Measurements from ENCODE around the gene ERC2.

Gene ERC2

DNA sequence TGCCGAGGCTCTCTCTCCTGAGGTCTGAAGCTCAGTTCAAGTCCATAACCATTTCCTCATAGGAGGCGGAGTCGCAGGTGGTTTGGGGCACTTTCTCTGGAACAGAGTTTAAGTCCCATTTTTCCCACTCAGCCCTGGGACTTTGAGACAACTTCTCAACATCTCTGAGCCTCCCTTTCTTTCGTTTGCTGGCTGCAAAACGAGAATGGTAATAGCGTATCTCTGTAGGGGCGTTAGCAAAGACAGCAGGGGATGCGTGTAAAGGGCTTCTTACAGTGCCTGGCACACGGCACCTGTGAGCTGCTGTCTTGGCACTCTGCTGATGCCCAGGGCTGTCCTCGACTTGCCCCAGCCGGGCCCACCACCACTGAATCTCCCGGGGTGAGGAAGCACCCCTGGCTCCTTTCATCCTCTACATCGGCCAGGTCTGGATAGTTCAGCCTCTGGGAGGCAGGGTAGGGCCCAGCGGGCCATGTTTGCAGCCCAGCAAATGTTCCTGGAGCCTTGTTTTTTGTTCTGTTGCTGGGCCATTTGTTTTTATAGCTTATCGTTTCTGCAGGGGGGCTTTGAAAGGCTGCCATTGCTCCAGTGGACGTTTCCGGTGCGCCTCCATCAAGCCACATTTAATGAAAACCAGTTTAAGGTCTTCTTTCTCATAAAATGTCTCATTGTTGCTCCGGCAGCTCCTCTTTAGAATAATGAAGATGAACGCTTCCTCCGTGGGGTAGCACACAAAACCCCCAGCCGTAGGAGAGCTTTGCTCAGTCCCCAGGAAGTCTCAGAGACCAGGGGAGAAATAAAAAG is 921.2 kb downstream of the ERC2 start:
- no peak overlapping the region for H3K4me3 ChIP-seq (ENCODE audit: control insufficient read depth, low read depth, low read length)
- no peak for DNase-seq (ENCODE audit: low read depth)
- TF ChIP-seq, protein P1, sequence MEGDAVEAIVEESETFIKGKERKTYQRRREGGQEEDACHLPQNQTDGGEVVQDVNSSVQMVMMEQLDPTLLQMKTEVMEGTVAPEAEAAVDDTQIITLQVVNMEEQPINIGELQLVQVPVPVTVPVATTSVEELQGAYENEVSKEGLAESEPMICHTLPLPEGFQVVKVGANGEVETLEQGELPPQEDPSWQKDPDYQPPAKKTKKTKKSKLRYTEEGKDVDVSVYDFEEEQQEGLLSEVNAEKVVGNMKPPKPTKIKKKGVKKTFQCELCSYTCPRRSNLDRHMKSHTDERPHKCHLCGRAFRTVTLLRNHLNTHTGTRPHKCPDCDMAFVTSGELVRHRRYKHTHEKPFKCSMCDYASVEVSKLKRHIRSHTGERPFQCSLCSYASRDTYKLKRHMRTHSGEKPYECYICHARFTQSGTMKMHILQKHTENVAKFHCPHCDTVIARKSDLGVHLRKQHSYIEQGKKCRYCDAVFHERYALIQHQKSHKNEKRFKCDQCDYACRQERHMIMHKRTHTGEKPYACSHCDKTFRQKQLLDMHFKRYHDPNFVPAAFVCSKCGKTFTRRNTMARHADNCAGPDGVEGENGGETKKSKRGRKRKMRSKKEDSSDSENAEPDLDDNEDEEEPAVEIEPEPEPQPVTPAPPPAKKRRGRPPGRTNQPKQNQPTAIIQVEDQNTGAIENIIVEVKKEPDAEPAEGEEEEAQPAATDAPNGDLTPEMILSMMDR (IDR thresholded peaks at IDR 0.05; ENCODE audit: control insufficient read depth, insufficient read depth, low read depth, low read length, missing control alignments), result no peak

DNA sequence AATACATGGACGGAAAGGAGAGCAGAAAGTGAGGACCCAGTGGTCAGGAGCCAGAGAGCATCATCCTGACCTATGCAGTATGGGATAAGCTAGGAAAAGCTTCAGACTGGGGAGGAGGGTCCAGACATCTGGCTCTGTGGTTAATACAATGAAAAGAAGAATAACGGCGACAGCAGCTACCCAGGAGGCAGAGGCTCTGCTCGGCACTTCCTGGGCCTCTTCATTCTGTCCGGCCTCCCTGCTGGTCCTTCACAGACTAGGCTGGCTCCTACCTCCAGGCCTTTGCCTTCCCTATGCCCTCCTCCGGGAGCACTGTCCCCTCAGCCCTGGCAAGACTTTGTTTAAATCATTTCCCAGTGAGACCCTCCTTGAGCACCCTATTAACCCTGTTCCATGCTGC is 922.3 kb downstream of the ERC2 start:
- no peak for DNase-seq (ENCODE audit: low read depth)
- no peak overlapping the region for H3K4me3 ChIP-seq (ENCODE audit: control insufficient read depth, low read depth, low read length)
- TF ChIP-seq, protein P1 (IDR thresholded peaks at IDR 0.05; ENCODE audit: control insufficient read depth, insufficient read depth, low read depth, low read length, missing control alignments), result no peak

DNA sequence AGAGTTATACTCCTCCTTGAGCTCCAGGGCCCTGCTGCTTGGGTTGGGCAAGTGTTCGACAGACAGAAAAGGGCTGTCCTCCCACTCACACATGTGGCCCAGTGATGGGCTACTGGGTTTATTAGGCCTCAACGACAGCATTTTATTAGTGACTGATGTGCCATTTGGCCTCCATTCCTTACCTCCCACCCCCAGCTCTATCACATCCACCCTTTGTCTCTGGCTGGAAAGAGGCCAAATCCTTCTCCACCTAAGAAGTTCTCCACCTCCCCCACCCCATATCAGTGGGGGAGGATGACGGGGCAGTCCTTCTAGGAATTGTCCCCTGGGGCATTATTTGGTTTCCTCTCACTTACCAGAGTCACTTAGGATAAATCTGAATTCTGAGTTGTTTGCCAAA is 924.0 kb downstream of the ERC2 start:
- TF ChIP-seq, protein P1 (IDR thresholded peaks at IDR 0.05; ENCODE audit: control insufficient read depth, insufficient read depth, low read depth, low read length, missing control alignments), result no peak

DNA sequence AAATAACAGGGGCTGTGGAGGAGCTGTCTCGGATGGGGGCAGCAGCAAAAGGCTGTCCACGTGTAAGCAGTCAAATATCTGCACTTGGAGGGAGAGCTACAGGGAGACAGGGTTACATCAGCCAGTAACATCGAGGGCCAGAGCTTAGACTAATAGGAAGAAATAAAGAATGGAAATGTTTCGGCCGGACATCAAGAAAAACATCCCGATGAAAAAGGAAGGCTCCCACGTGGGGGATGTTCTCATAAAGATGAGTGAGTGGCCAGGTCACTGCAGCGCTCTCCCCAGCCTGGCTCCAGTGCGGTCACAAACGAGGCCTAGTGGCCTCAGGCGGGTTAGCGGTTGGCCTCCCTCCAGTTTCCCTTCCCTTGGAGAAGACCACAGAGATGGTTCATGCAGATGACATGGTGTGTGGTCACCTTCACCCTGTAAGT is 925.1 kb downstream of the ERC2 start:
- no peak overlapping the region for H3K4me3 ChIP-seq (ENCODE audit: control insufficient read depth, low read depth, low read length)
- TF ChIP-seq, protein P1 (IDR thresholded peaks at IDR 0.05; ENCODE audit: control insufficient read depth, insufficient read depth, low read depth, low read length, missing control alignments), result no peak
- no peak for DNase-seq (ENCODE audit: low read depth)

More for the DNA sequence above, 924.0 kb downstream of the ERC2 start:
- H3K4me3 ChIP-seq (ENCODE audit: control insufficient read depth, low read depth, low read length), result no peak overlapping the region
- DNase-seq (ENCODE audit: low read depth), result no peak

DNA sequence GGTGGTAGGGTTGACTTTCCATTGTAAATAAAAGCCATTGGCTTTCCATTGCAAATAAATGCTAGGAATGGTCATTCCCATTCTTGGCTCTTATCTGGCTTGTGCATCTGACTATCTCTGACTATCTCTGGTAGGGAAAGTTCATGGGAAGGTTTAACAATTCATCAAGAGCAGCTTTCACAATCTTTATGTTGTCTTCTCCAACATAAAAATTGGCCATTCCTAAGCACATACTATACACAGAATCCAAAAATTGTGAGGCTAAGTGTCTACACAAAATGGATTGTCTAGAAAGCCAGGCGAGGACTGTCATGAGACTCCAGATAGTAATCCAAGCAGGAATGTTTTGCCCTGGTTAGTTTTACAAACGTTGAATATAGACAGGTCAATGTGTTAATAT is 926.8 kb downstream of the ERC2 start:
- no peak overlapping the region for H3K4me3 ChIP-seq (ENCODE audit: control insufficient read depth, low read depth, low read length)
- TF ChIP-seq, protein P1 (IDR thresholded peaks at IDR 0.05; ENCODE audit: control insufficient read depth, insufficient read depth, low read depth, low read length, missing control alignments), result no peak
- no peak for DNase-seq (ENCODE audit: low read depth)

DNA sequence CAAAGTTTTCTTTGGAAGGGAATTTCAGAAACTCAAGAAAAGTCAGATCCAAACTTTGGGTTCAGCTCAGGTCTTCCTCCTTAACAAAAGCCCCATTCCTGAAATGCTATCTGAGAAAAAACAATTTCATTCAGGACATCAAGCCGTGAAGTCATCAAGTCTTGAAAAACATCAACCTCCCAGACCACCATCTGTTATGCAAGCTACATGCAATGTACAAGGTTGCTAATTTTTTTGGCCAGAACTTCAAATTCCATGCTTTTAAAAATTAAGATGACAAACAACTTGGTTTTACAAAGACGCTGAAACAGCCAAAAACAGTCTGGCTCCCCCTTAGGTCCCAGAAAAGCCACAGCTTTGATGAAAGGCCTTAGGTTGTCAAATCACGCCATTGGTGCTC is 927.3 kb downstream of the ERC2 start:
- TF ChIP-seq, protein P1 (IDR thresholded peaks at IDR 0.05; ENCODE audit: control insufficient read depth, insufficient read depth, low read depth, low read length, missing control alignments), result no peak
- no peak for DNase-seq (ENCODE audit: low read depth)

More for the DNA sequence above, 927.3 kb downstream of the ERC2 start:
- H3K4me3 ChIP-seq (ENCODE audit: control insufficient read depth, low read depth, low read length), result no peak overlapping the region

Data from AG09309 (cell line).